Dermis microvascular lymphatic vessel endothelial cell (primary cell): ENCODE data around the gene GLIS1. TPM values are rescaled to one million over a fixed set of nuclear protein-coding genes. Genes with fewer than 3 reads are reported as not detected.
"Not testable (repeated sequence)": the region's sequence is repeated elsewhere in the genome, so short reads cannot be mapped to it uniquely, and the experiment has no call there.

Experiments
- DNase-seq, 2 donors: peaks; one replicate each; pipeline versions ENCODE4 v3.0.0 to v3.0.0-alpha.2; 2010; ENCODE audit warnings: low read depth in 2 of 2
- total RNA-seq: library from RNA; depleted of rRNA; stranded (reverse); fragments of >200 nt; gene quantifications from 2 replicates; pipeline ENCODE4 v1.2.1, GENCODE V29; 2014

The GLIS1 gene
- total RNA-seq, 1 donor from 2014 or later: not detected

DNA sequence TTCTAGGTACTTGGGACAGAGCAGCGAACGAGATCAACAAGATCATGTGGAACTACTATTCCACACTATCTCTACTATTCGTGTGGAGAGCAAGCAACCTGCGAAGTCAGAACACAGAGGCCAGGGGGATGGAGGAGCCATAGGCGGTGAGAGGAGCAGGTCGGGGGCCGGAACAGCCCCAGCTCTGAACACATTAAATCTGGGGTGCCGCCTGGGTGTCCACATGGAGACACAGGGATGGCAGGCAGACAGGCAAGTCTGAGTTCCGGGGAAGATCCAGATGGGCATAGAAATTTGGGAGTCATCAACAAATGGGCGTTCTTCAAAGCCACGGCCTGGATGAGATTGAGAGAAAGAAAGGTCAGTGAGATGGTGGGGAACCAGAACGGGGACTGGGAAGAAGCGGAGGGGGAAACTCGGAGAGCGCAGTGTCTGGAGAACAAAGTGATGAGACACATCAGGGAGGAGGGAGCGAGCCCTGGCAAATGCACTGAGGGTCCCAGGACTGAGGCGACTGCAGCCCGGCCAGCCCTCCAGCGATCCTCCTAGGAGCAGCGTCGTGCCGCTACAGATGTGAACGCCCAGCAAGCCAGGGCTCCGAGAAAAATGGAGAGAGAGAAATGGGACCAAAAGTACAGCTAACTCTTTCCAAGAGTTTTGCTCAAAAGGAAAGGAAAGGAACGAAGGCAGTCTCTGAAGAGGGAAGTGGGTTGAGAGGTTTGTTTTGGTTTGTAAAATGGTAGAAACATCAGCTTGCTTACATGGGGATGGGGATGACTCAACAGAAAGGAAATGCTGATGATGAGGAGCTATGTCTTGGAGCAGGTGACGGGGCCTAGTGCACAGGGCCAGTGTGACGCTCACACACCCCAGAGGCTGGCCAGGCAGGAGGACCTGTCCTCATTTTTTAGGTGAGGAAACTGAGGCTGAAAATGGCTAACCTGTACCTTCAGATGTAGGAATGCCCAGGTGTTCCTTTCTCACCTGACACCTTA lies 84.5 kb downstream of the GLIS1 start:
- DNase-seq: no peak

DNA sequence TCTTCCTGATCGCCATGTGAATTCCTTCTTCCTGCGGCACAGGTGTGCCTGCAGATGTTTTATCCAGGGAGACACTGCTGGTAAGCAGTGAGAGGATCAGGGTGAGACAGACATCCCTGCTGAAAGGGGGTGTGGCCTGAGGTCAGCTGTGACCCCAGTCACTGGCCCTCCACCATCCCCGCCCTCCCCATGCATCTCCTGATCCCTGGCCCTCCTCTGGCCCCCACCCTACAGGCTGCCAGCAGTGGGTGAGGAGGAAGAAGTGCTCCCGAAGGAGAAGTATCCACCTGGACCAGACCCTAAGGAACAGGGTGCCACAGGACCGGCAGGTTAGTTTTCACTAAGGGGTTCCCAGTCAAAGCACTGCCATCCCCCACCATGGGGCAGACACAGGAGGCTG lies 85.3 kb downstream of the GLIS1 start:
- no peak for DNase-seq

DNA sequence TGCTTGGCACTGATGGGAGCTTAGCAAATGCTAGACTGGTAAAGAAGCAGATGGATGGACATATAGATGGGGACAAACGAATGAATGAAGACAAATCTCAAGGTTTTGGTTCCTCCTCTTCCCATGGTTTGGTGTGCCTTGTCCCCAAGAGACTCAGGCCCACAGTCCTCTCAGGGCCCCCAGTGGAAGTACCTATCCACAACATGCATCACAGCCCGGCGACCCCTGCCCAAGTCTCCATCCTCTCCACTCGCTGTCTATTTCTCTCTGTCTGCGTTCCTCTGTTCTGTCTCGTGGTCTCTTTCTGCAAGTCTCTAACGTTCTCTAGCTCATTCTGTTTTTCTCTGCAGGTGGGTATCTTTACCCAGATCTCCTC lies 85.8 kb downstream of the GLIS1 start:
- DNase-seq: no peak

DNA sequence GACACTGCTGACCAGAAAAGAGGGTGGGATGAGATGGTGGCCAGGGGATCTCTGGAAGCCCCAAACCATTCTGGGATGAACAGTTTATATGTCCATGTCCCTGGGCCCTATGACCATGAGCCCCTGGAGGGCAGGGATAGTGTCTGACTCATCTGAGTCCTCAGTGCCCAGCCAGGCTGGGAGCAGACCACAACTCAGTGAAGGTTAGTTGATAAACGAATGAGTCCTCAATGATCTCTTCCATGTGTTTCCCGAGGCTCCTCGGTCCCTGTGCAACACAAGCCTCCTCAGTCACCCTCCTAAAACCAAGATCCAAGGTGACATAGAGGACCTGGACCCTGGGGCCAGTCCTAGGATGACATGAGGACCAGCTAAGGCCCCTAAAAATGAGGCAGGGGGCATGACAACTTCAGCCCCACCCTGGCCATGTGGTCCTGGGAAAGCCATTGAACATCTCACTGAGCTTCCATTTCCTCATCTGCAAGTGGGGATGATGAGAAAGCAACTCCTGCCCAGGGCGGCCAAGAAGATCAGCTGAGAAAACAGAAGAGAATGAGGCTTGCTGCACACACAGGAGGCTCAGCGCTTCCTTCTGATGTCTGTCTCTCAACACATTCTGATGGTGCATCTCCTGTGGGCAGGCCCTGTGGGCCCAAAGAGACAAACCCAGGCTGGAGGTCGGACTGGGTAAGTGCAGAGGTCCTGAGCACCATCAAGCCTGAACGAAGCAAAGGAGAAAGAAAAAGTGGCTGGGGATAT lies 86.3 kb downstream of the GLIS1 start:
- DNase-seq: no peak

DNA sequence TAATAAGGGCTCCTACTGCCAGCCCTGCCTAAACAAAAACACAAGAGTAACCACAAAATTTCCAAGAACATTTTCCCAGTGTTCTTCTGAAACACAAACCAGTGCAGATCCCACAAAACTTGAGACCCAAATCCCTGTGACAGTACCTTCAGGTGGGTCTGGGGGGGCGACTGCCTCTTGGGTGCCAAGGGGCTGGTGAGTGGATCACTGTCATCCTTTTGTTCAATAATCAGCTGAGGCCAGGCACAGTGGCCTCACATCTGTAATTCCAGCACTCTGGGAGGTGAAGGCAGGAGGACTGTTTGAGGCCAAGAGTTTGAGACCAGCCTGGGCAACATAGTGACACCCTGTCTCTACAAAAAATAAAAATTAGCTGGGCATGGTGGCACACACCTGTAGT lies 87.6 kb downstream of the GLIS1 start:
- DNase-seq: no peak

DNA sequence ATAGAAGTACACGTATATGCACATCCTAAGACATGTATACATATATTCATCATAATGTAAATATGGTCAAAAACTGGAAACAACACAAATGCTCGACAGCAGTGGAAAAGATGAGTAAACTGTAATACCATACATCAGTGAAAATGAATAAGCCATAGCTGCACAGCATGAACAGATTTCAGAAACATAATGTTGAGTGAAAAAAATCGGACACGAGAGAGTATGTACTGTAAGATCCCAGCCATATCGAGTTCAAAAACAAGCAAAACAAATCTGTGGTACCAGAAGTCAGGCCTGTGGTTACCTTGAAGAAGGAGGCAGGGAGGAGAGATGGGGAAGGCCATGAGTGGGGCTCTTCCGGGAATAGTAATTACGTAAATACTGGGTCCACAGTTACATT lies 90.4 kb downstream of the GLIS1 start:
- DNase-seq: no peak

DNA sequence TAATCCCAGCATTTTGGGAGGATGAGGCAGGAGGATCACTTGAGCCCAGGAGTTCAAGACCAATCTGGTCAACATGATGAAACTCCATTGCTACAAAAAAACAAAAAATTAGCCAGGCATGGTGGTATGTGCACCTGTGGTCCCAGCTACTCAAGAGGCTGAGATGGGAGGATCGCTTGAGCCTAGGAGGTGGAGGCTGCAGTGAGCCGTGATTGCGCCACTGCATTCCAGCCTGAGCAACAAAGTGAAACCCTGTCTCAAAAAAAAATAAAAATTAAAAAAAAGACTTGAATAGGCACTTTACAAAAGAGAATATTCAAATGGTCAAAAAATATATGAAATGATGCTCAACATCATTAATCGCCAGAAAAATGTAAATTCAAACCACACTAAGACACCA lies 91.0 kb downstream of the GLIS1 start:
- not testable (repeated sequence) for DNase-seq

DNA sequence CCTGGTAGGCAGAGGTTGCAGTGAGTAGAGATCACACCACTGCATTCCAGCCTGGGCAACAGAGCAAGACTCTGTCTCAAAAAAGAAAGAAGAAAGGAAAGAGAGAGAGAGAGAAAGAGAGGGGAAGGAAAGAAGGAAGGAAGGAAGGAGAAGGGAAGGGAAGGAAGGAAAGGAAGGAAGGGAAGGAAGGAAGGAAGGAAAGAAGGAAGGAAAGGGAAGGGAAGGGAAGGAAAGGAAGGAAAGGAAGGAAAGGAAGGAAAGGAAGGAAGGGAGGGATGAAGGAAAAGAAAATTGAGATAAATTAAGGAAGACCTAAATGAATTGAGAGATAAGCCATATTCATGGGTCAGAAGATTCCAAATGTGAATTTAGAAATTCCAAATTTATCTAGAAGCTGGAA lies 92.2 kb downstream of the GLIS1 start:
- no peak for DNase-seq

DNA sequence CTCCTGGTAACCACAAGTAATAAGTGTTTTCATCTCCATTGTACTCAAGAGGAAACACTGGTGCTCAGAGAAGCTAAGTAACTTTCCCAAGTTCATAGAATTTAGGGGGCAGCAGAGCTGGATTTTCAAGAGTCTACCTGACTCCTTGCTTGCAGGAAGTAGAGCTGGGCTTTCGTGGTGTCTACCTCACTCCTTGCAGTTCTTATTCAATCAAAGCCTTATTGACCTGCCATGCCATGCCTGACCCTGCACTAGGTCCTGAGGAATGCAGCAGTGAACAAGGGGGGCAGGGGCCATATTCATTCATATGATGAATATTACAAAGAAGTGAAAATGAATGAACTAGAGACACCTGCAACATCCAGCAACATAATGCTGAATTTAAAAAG lies 93.3 kb downstream of the GLIS1 start:
- no peak for DNase-seq

DNA sequence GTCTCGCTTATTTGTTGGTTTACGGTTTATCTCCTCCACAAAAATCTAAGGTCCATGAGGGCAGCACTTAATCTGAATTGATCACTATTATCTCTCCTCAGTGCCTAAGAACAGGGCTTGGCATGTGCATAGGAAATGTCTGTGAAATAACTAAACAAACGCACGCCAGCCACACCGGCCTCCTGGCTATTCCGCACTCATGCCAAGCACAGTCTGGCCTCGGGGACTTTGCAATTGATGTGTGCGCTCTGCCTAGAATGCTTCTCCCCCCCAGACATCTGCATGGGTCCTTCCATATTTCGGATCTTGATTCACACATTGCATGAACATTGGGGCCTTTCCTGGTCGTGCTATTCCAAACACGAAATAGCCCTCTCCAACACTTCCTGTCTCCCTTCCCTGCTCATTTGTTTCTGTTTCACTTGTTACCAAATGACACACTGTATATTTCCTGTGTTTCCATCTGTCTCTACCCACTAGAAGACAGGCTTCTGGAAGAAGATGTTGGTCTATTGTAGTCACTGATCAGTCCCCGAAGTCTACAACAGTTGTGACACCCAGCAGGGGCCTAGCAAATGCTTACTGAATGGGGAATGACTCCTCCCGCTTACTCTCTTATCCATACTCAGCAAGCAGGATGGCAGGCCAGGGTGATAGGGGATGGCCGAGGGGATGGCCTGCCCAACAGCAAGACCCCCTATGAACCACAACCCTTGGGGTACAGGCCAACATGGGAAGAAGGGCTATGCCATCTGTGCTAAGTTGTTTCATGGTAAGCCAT lies 93.9 kb downstream of the GLIS1 start:
- peak; percentile 25 to 30 for DNase-seq

DNA sequence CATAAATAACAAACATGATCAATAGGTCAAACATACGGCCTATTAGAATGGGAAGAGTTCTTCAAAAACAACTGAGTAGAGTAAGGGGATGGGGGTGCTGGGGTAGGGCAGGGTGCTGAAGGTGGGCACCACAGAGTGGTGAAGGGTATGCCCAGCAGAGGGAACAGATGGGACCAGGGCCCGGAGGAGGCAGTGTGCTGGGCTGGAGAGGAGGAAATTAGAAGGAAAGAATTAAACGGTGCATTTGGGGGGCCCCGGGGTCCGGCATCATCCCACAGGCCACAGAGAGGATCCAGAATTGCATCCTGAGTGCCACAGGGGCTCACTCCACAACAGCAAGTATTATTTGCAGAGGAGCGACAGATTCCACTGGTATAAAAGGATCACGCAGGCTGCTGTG lies 94.5 kb downstream of the GLIS1 start:
- DNase-seq: no peak

DNA sequence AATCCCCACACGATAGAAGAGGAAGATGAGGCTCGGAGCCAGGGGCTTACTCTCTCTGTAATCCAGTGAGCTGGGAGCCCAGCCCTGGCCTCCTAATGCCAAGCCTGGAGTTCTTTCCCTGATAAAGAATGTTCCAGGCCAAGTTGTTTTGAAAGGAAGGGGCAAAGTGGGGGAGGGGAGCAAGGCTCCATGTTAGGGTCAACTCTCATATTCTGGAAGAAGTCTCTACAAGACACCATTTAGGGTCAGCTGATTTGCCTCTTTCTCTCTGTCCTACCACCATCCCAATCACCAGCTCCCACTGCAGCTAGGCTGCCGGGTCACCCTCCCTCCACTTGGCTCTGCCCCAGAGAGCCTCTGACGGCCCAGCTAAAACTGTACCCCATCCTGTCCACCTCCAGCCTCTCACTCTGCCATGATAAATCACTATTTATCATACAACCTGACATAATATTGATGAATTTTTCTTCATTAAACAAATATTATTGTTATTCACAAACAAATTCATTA lies 95.0 kb downstream of the GLIS1 start:
- DNase-seq: no peak

DNA sequence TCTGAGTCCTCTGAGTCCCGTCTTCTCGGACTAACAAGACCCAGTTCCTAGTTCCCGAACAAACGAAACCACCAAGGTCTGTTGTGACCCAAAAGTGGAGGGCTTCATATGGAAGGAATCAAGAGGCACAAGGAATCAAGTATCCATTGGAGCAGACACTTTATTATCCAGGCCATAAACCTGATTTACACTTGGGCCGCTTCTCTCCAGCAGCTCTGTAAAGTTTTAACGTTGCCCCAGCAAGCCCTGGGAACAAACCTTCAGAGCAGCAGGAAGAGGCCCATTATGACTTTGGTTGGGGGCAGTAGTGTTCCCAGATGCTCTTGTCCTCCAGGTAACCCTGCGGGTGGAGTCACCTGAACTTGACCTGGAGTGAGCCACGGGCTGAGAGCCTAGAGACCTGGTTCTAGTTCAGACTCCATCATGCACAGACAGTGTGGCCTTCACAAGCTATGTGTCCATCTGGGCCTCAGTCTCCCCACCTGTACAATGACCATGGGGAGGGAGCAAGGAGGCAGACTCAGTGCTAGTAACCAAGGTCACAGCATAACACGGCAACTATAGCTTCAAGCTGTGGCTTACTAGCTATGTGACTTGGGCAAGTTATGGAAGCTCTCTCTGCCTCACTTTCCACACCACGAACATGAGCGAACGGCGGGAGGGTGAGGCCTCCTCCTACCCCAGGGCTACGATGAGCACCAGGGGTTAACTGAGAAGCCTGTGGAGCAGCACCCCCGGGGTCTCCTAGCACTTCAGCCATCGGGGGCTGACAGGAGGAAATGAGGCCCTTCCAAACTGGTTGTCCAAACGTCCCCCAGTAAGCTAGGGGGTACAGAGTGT lies 95.7 kb downstream of the GLIS1 start:
- no peak for DNase-seq

DNA sequence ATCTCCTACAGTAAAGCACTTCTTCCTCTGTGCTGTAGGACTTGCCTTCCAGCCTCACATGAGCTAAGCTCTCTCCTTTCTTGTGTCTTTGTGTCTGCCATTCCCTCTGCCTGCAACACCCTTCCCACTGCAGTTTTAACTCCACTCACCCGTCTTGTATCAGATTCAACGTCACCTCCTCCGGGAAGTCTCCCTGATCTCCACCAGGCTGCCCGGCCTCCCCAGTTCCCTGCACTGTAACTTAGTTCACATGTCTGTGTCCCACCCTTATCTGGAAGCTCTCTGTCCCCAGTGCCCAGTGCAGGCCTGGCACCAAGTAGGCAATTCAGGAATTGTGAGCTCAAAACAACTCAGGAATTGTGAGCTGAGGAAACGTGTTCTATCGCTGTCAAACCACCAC lies 96.4 kb downstream of the GLIS1 start:
- DNase-seq: no peak

DNA sequence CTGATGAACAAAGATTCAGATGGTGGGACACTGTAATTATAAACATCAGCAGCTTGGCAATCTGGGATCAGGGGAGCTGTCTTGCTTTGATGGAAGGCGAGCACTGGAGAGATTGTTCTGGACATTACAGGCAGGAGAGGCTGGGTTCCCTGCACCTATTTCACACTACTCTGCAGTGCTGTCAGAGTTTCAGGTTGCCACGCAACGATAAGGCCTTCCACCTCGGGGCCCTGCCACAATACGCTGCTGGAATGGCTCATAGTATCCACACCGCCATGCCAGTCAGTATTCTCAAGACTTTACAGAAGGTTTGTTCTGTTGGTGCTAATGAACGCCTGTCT lies 96.8 kb downstream of the GLIS1 start:
- no peak for DNase-seq

DNA sequence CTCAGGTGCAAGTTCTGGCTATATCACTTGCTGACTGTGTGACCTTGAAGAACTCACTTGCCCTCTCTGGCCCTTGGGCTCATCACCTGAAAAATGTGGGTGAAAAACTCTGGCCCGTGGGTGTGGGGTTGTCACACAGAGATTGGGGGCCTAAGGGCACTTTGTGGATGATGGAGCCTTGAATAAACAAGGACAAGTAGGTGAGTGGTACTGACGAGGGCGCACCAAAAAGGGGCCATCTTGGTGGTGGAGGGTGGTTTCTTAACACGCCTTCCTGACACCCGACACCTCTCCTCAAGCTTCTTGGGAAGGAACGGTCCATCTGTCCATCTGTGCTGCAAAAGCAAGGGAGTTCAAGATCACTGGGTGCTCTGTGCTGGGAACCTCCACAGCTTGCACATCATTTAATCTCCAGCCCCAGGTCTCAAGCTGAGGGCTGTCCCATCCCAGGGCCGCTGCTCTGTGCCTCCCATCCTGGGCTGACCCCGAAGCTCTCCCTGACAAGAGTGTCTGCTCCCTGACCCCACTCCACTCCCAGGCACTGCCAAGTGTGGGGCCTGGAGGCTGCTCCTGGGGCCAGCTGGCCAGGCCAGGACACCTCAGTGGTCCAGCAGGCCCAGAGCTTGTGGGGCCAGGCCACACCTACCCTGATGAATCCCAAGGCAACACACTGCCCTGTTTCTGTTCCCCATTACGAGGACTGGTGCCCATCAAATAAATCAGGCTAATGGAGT lies 97.3 kb downstream of the GLIS1 start:
- DNase-seq: no peak

DNA sequence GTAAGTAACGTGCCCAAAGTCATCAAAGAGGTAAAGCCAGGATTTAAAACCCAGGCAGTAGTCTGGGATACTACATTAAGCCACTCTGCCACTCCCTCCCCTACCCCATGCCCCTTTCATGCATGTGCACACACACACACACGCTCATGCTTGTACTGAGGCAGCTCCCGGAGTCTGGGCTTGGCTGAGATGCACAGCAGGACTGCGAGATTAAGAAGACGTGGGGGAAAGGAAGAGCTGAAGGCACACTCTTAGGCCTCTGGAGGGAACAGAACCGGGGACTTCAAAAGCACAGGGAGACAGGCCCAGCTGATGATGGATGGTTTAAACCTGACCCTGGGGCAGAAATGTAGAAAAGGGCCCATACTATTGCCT lies 98.3 kb downstream of the GLIS1 start:
- no peak for DNase-seq

DNA sequence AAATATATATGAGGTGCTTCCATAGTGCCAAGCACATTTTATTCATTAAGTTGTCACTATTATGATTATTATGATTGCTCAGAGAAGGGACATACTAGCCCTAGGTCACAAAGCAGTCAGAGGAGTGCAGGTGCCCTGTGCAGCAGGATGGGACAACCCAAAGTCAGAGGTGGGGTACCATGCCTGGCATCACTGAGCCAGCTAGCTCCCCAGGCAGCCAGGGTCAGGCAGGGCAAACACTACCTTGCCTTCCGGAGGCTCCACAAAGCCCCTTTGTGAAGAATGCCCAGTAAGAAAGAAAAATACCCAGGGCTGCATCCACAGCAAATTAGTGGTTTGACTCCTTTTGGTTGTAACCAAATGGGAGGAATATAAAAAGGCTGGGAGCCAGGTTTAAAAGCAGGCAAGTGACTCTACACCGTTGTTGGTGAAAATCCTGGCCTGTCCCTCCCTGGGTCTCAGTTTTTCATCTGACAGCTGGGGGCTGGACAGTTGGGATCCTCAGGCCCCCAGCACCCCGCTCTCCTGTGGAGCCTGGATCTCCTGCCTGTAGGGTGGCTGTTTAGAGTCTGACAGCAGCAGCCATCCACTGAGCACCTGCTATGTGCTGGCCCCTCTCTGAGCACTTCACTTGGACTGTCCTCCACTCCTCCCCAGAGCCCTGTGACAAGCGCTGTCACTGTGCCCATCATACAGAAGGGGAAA lies 98.8 kb downstream of the GLIS1 start:
- no peak for DNase-seq

DNA sequence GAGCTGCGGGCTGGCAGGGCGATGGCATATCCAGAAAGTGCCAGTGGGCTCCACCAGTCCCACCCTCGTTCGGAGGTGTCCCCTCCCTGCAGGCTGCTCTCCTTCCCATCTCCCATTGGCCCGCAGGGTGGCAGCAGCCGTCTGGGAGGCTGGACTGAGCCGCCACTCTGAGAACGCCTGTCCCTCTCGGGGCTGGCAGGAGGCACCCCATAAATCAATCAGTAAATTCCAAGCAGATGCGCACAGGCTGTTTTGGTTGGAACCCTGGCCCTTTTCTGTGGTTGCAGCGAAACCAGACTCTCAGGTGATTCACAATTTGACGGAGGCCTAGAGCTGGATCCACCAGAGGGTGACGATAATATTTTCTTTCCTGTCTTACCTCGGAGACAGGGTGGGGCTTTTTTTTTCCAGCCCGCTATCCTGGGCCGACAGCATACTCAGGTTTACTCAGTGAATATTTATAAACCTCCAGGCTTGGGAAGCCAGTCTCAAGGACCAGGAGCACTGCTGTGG lies 99.7 kb downstream of the GLIS1 start:
- DNase-seq: peak; percentile 3 to 27
